PC-3 (cell line): Measurements from ENCODE around the gene SLC8A1. TPM values are rescaled to one million over a fixed set of nuclear protein-coding genes. Genes with fewer than 3 reads are reported as not detected.

Source experiments
- ATAC-seq: fragments of 200-7000 bp; cut with Tn5 transposase; 2 replicates; pipeline ENCODE4 v1.9.1; 2020; ENCODE audit warnings: mild to moderate bottlenecking, moderate library complexity
- BruUV-seq: library from RNA; stranded (reverse); fragments of 400-500 nt; replicated peaks from 2 replicates; lab custom pipeline; 2021; lab: Mats Ljungman, UMichigan
- CTCF ChIA-PET: fragments of 300-600 bp; sonication (Branson Sonifier 250); formaldehyde crosslinking; loops from one replicate; lab custom pipeline; 2022; ENCODE audit warnings: antibody characterized with exemption; lab: Charles Lee
- POLR2A ChIA-PET: fragments of 300-600 bp; sonication (Branson Sonifier 250); formaldehyde crosslinking; loops from one replicate; lab custom pipeline; 2022; ENCODE audit warnings: antibody characterized with exemption; ENCODE audit not compliant: unreplicated experiment; lab: Charles Lee
- DNase-seq: peaks from one replicate; pipeline ENCODE4 v3.0.0-alpha.2; 2015
- H2AFZ ChIP-seq: fragments of 300-600 bp; sonication (generic); 2 replicates; pipeline ENCODE4 v1.6.0; 2016; ENCODE audit warnings: antibody characterized with exemption, low read length
- H3F3A ChIP-seq: fragments of 300-600 bp; sonication (generic); one replicate; pipeline ENCODE4 v1.6.0; 2017; ENCODE audit warnings: antibody characterized with exemption, low read length, control low read depth, mild to moderate bottlenecking; ENCODE audit not compliant: unreplicated experiment
- H3K27ac ChIP-seq: fragments of 300-600 bp; sonication (generic); 2 replicates; pipeline ENCODE4 v1.5.1; 2016; ENCODE audit warnings: mild to moderate bottlenecking, low read length
- H3K27me3 ChIP-seq: fragments of 300-600 bp; sonication (generic); 2 replicates; pipeline ENCODE4 v1.6.1; 2016; ENCODE audit warnings: low read length, mixed read lengths
- H3K36me3 ChIP-seq: fragments of 300-600 bp; sonication (generic); 2 replicates; pipeline ENCODE4 v1.6.1; 2016; ENCODE audit warnings: low read depth, mixed run types, low read length, mixed read lengths
- H3K4me1 ChIP-seq: fragments of 300-600 bp; sonication (generic); 2 replicates; pipeline ENCODE4 v1.5.1; 2016; ENCODE audit warnings: low read length; ENCODE audit not compliant: insufficient read depth
- H3K4me2 ChIP-seq: fragments of 300-600 bp; sonication (generic); 2 replicates; pipeline ENCODE4 v1.6.0; 2016; ENCODE audit warnings: low read length
- H3K4me3 ChIP-seq: fragments of 300-600 bp; sonication (generic); 2 replicates; pipeline ENCODE4 v1.5.1; 2016; ENCODE audit warnings: mild to moderate bottlenecking, low read length, mixed read lengths
- H3K79me2 ChIP-seq: fragments of 300-600 bp; sonication (generic); 2 replicates; pipeline ENCODE4 v1.6.1; 2017; ENCODE audit warnings: low read length, mixed read lengths
- H3K9ac ChIP-seq: fragments of 300-600 bp; sonication (generic); 2 replicates; pipeline ENCODE4 v1.6.0; 2016; ENCODE audit warnings: mild to moderate bottlenecking, low read length
- H3K9me2 ChIP-seq: fragments of 300-600 bp; sonication (generic); replicated peaks from 2 replicates; pipeline ENCODE4 v1.6.1; 2016; ENCODE audit warnings: mixed run types, low read length, mixed read lengths
- H3K9me3 ChIP-seq: fragments of 300-600 bp; sonication (generic); 2 replicates; pipeline ENCODE4 v1.6.1; 2016; ENCODE audit warnings: low read length, mixed read lengths
- H4K20me1 ChIP-seq: fragments of 300-600 bp; sonication (generic); 2 replicates; pipeline ENCODE4 v1.6.1; 2016; ENCODE audit warnings: low read length, mixed read lengths
- EZH2 ChIP-seq: fragments of 300-600 bp; sonication (generic); IDR thresholded peaks from one replicate; pipeline ENCODE4 v1.6.1; 2017; ENCODE audit warnings: antibody characterized with exemption, mild to moderate bottlenecking, low read length; ENCODE audit not compliant: unreplicated experiment
- EZH2phosphoT487 ChIP-seq: fragments of 300-600 bp; sonication (generic); IDR thresholded peaks from 2 replicates; pipeline ENCODE4 v1.6.1; 2018; ENCODE audit warnings: mild to moderate bottlenecking, antibody characterized with exemption, low read length, borderline replicate concordance
- intact Hi-C: fragments of 100-400 bp; cut with micrococcal nuclease; formaldehyde crosslinking; loops from 2 replicates; pipeline ENCODE4 v1.9.0; 2023
- total RNA-seq: library from RNA; depleted of rRNA; stranded (reverse); fragments of >200 nt; gene quantifications from 2 replicates; pipeline ENCODE4 v1.2.3, GENCODE V29; 2014
- TF ChIP-seq, protein P1 (sequence below): fragments of 300-600 bp; sonication (generic); conservative IDR thresholded peaks from 2 replicates; pipeline ENCODE4 v1.5.1; 2017; ENCODE audit warnings: antibody characterized with exemption, low read depth, mild to moderate bottlenecking, low read length

Gene SLC8A1
- total RNA-seq, 1 experiment from 2014 or later = 1.3 TPM

DNA sequence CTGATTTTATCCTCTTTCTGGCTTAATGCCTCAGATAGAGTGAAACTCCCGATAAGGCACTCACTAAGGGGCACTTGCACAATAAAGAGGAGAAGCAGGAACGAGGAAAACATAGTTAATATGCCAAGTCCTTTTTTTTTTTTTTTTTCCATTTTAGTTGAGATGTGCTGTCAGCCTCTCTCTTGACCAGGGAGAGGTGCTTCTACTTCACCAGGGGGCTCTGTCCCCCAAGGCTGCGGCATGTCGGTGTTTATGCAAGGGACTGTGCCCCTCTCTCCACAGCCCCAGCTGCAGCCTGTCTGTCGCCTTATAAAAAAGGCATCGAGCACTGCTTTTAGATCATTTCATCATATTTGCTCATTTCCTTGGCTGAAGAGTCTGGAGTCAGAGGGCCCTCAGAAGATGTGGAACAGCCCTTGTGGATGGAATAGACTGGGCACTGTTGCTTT, 178.1 kb downstream of the SLC8A1 start:
- Histone ChIP-seq H3K4me1 (no peaks in the 10 kb centered on the region), H3K9me3 (no peaks in the 10 kb centered on the region), H3K9me2 (no peaks in the 10 kb centered on the region), H3K27me3 (no peaks in the 10 kb centered on the region), H3K4me2 (no peak overlapping the region), H3K4me3 (no peak overlapping the region), H3K36me3 (no peaks in the 10 kb centered on the region), H3K79me2 (no peaks in the 10 kb centered on the region), H3K9ac (no peak overlapping the region), H2AFZ (no peak overlapping the region), H3K27ac (no peak overlapping the region), H4K20me1 (no peaks in the 10 kb centered on the region), H3F3A (no peaks in the 10 kb centered on the region)
- ChIA-PET POLR2A (interaction anchor here (0.6 kb wide), 1 partner anchor 78 kb away, joined by 7 read pairs; no protein-coding TSS in a partner anchor), CTCF (no interaction called here)
- no peak for DNase-seq
- TF ChIP-seq, protein P1, sequence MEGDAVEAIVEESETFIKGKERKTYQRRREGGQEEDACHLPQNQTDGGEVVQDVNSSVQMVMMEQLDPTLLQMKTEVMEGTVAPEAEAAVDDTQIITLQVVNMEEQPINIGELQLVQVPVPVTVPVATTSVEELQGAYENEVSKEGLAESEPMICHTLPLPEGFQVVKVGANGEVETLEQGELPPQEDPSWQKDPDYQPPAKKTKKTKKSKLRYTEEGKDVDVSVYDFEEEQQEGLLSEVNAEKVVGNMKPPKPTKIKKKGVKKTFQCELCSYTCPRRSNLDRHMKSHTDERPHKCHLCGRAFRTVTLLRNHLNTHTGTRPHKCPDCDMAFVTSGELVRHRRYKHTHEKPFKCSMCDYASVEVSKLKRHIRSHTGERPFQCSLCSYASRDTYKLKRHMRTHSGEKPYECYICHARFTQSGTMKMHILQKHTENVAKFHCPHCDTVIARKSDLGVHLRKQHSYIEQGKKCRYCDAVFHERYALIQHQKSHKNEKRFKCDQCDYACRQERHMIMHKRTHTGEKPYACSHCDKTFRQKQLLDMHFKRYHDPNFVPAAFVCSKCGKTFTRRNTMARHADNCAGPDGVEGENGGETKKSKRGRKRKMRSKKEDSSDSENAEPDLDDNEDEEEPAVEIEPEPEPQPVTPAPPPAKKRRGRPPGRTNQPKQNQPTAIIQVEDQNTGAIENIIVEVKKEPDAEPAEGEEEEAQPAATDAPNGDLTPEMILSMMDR = no peak
- no peak for TF ChIP-seq EZH2phosphoT487
- no peak for TF ChIP-seq EZH2
- intact Hi-C loops = no loop called here
- ATAC-seq = no peak
- BruUV-seq = no TSS peak

DNA sequence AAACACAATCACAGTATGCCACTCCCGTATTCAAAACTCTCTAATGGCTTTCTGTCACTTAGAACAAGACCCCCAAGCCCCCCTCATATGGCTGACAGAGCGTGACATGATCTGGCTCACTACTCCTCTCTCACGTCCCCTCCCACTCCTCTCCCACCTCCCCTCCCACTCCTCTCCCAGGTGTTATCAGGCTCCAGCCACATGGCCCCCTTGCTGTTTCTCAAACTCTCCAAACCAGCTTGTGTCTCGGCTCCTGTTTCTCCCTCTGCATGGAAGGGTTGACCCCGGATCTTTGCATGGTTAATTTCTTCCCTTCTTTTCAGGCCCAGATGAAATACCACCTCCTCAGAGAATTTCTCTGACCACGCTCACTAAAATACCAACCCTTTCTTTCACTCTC, 180.8 kb downstream of the SLC8A1 start:
- CTCF ChIA-PET = no interaction called here
- Histone ChIP-seq H3K27me3 (no peaks in the 10 kb centered on the region), H3K9me3 (no peaks in the 10 kb centered on the region), H3K4me2 (no peak overlapping the region), H3K36me3 (no peaks in the 10 kb centered on the region), H3K9ac (no peak overlapping the region), H3K4me3 (no peak overlapping the region), H3K27ac (no peak overlapping the region), H3K4me1 (no peaks in the 10 kb centered on the region), H3F3A (no peaks in the 10 kb centered on the region), H2AFZ (no peak overlapping the region), H4K20me1 (no peaks in the 10 kb centered on the region), H3K79me2 (no peaks in the 10 kb centered on the region), H3K9me2 (no peaks in the 10 kb centered on the region)
- BruUV-seq = no TSS peak
- TF ChIP-seq EZH2phosphoT487 (no peak), EZH2 (no peak)
- TF ChIP-seq, protein P1 = no peak
- DNase-seq (no peak), ATAC-seq (no peak)
- POLR2A ChIA-PET = interaction anchor here (0.6 kb wide), 1 partner anchor 38 kb away, joined by 3 read pairs; no protein-coding TSS in a partner anchor
- intact Hi-C loops = no loop called here

DNA sequence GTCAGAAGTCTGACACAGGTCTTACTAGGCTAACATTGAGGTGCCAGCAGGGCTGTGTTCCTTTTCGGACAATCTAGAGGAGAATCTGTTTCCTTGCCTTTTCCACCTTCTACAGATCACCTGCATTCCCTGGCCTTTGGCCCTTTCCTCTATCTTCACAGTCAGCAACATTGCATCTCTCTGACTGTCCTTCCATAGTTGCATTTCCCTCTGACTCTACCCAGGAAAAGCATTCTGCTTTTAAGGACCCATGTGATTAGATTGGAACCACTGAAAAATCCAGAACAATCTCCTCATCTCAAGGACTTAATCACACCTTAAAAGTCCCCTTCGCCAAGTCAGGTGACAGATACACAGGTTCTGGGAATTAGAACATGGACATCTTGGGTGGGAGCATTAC, 181.5 kb downstream of the SLC8A1 start:
- no peaks in the 10 kb centered on the region for H3K4me1 ChIP-seq
- no peaks in the 10 kb centered on the region for H3K9me3 ChIP-seq
- no peak for TF ChIP-seq EZH2
- TF ChIP-seq, protein P1 = no peak
- TF ChIP-seq EZH2phosphoT487 = no peak
- no TSS peak for BruUV-seq
- ATAC-seq (no peak), DNase-seq (no peak)
- H3K4me2 ChIP-seq = no peak overlapping the region
- intact Hi-C loops = no loop called here
- H3K36me3 ChIP-seq = no peaks in the 10 kb centered on the region
- H3K4me3 ChIP-seq = no peak overlapping the region
- CTCF ChIA-PET = no interaction called here
- H3F3A ChIP-seq = no peaks in the 10 kb centered on the region
- no peaks in the 10 kb centered on the region for H3K27me3 ChIP-seq
- no peaks in the 10 kb centered on the region for H3K79me2 ChIP-seq
- H3K27ac ChIP-seq = no peak overlapping the region
- H2AFZ ChIP-seq = no peak overlapping the region
- no peak overlapping the region for H3K9ac ChIP-seq
- POLR2A ChIA-PET = interaction anchor here (0.6 kb wide), 1 partner anchor 38 kb away, joined by 3 read pairs; no protein-coding TSS in a partner anchor
- H4K20me1 ChIP-seq = no peaks in the 10 kb centered on the region
- H3K9me2 ChIP-seq = no peaks in the 10 kb centered on the region
